Raji (cell line): ENCODE results near the gene IL34.

Experiments
- POLR2A ChIP-seq: IDR thresholded peaks from 2 replicates; pipeline ENCODE4 v1.6.1; 2011; ENCODE audit warnings: low read depth, low read length, control low read depth; ENCODE audit not compliant: insufficient read depth

IL34 gene

DNA sequence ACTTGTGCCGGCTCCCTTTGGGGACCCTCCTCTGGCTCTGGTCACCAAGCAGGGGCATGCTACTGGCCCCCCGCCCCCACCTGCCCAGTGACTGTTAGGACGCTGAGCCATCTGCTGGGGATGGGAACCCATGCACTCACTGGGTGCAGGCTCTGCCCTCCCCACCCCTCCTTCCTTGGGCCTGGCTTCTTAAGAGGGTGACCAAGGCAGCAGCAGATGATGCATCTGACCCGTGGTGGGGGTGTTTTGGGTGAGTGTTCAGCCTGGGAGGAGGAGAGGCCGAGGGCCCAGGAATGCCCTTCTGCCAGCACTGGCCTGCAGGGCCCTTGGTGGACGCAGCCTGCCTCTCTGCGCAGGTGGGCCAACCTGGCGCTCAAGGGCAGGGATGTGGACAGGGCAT, 58.7 kb downstream of the IL34 start:
- no peak for TF ChIP-seq POLR2A

GRCh38 chr16:70706948-70707465, 60.6 kb downstream of the IL34 start:
- TF ChIP-seq POLR2A, result no peak

DNA sequence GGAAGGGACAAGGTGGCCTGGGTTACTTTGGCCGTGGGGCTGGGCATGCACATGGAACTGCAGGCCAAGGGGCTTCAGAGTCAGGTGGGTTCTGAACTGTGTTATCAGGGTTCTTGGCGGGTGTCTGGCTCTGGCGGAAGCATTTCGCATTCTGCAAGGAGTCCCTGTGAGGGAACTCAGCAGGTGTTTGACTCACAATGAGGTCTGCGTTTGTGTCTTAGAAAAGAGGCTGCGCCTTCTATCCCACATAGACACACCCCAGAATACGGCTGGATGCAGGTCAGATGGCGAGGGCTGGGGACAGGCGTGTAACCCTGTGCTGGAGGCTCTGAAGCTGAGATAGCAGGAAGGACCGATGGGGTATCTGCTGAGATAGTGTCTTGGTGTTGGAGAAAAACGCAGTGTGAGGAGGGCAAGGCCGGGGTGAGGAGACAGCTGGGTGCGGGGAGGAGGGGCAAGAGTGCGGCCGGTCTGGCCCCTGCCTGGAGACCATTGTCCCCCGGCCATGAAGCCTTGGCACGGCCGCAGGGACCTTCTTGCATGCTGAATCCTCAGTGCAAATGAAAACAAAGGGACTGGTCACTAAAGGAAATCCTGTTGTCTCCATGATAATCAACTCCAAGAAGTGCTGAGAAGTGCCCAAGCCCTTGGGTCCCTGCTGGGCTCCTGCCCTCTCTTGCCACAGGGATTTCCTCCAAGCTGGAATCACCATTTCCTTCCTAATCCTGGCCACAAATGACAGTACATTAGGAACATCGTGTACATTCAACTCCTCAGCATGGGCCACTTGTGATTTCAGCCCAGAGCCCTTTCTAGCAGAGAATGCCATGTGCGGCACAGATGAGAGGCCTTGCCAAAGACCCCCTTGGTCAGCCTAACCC, 62.2 kb downstream of the IL34 start:
- no peak for TF ChIP-seq POLR2A

GRCh38 chr16:70709457-70709856, 63.1 kb downstream of the IL34 start:
- no peak for TF ChIP-seq POLR2A

- no peak for TF ChIP-seq POLR2A
Observed at GRCh38 chr16:70709942-70710341, 63.6 kb downstream of the IL34 start.
